Measurements from ENCODE around the gene DLG2.

DNA sequence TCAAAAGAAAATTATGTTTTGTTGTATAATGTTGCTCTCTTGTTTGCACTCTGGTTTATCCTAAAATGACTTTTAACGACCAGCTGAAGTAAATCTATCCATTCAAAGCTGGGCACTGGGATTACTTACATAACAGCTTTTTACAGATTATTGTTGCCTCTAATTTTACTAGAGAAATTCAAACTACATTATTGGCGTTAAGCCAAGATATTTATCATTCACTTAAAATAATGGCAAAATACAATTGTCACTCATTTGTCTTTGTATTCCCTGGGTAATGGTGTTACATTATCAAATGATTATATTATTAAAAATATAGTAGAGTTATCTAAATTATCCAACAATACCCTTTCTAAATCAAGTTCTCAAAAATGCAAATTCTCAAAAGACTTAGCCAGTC is 30.3 kb downstream of the DLG2 start:
- TF ChIP-seq, protein P1, sequence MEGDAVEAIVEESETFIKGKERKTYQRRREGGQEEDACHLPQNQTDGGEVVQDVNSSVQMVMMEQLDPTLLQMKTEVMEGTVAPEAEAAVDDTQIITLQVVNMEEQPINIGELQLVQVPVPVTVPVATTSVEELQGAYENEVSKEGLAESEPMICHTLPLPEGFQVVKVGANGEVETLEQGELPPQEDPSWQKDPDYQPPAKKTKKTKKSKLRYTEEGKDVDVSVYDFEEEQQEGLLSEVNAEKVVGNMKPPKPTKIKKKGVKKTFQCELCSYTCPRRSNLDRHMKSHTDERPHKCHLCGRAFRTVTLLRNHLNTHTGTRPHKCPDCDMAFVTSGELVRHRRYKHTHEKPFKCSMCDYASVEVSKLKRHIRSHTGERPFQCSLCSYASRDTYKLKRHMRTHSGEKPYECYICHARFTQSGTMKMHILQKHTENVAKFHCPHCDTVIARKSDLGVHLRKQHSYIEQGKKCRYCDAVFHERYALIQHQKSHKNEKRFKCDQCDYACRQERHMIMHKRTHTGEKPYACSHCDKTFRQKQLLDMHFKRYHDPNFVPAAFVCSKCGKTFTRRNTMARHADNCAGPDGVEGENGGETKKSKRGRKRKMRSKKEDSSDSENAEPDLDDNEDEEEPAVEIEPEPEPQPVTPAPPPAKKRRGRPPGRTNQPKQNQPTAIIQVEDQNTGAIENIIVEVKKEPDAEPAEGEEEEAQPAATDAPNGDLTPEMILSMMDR (IDR thresholded peaks at IDR 0.05): no peak
- no peak for TF ChIP-seq POLR2AphosphoS5 (IDR thresholded peaks at IDR 0.05)
